GM06990 (cell line): ENCODE measurements around the gene ADGRA1.

Experiments used
- DNase-seq: peaks from one replicate; pipeline ENCODE4 v3.0.0-alpha.2; 2011; ENCODE audit not compliant: insufficient read length; ENCODE audit errors: extremely low read depth
- H3K27me3 ChIP-seq: replicated peaks from 2 replicates; pipeline ENCODE4 v1.6.0; 2011; ENCODE audit warnings: low read length; ENCODE audit not compliant: control insufficient read depth, insufficient read depth
- H3K36me3 ChIP-seq: 2 replicates; pipeline ENCODE4 v1.5.1; 2011; ENCODE audit warnings: low read length; ENCODE audit not compliant: control insufficient read depth, insufficient read depth
- H3K4me3 ChIP-seq: replicated peaks from 2 replicates; pipeline ENCODE4 v1.5.1; 2011; ENCODE audit warnings: low read depth, mild to moderate bottlenecking, control low read depth, low read length
- TF ChIP-seq, protein P1 (sequence below): IDR thresholded peaks from 2 replicates; pipeline ENCODE4 v1.5.1; 2011; ENCODE audit warnings: low read length, control low read depth, mild to moderate bottlenecking, inconsistent platforms; ENCODE audit not compliant: insufficient read depth, poor library complexity, severe bottlenecking

Gene ADGRA1

DNA sequence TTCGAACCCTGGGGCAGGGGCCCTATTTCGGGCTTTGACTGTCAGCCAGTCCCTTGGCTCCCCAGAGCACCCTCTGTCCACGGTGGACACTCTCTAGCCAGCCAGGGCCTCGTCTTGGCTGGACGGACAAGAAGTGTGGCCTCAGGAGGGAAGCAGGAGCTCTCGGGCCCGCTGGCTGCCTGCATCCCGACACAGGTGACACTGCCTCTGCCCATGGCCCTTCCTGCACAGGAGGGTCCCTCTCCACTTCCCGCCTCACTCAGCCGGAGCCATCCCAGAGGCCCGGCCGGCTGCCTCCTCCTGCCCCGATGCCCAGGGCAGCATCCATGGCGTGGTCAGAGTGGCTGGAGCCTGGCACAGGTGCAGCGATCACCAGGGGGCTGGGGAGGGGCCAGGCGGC is 7.9 kb downstream of the ADGRA1 start:
- Histone ChIP-seq H3K27me3 (no peaks in the 10 kb centered on the region; the same call in 1 of the 2 replicates), H3K4me3 (no peak overlapping the region), H3K36me3 (no peaks in the 10 kb centered on the region)
- TF ChIP-seq, protein P1, sequence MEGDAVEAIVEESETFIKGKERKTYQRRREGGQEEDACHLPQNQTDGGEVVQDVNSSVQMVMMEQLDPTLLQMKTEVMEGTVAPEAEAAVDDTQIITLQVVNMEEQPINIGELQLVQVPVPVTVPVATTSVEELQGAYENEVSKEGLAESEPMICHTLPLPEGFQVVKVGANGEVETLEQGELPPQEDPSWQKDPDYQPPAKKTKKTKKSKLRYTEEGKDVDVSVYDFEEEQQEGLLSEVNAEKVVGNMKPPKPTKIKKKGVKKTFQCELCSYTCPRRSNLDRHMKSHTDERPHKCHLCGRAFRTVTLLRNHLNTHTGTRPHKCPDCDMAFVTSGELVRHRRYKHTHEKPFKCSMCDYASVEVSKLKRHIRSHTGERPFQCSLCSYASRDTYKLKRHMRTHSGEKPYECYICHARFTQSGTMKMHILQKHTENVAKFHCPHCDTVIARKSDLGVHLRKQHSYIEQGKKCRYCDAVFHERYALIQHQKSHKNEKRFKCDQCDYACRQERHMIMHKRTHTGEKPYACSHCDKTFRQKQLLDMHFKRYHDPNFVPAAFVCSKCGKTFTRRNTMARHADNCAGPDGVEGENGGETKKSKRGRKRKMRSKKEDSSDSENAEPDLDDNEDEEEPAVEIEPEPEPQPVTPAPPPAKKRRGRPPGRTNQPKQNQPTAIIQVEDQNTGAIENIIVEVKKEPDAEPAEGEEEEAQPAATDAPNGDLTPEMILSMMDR = no peak
- no peak for DNase-seq

DNA sequence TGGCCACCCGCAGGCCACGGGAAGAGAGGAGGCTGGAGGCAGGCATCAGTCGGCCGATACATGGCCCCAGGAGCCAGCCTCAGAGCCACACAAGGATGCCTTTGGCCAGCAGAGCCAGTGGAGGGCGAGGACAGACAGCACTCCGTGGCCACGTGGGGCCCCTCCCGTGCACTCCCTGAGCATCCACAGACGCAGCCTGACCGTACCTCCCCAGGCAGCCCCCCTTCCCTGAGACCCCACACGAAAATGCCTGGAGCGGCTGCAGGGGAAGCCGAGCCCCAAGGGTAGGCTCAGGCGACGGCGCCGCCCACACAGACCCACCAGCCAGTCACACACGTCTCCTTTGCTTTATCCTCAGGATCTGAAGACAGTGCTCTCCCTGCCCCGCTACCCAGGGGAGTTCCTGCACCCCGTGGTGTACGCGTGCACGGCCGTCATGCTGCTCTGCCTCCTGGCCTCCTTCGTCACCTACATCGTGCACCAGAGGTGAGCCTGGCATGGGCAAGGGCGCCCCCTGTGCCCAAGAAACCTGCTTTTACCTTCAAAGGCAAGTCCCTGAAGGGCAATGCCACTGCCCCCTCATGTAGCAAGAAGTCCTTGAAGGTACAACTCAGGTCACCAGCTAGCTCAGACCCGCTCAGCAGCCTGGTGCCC is 9.0 kb downstream of the ADGRA1 start:
- H3K4me3 ChIP-seq = no peak overlapping the region
- no peak for DNase-seq
- H3K36me3 ChIP-seq = no peaks in the 10 kb centered on the region
- H3K27me3 ChIP-seq = no peaks in the 10 kb centered on the region; the same call in 1 of the 2 replicates
- TF ChIP-seq, protein P1 = no peak

DNA sequence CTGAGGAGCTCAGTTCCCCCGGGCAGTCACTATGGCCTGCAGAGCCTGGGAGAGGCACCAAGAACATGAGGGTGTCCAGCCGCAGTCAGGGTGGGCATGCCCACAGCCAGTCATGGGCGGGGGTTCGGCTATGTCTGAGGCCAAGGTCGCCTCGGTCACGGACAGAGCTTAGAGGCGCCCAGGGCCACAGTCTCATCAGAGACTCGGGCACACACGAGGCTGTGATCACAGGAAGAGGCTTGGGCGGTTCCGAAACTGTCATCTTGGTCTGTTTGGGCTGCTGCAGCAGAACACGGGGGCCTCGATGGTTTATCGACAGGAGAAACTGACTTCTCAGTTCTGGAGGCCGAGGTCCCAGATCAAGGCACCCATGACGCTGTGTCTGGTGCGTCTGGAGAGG is 9.7 kb downstream of the ADGRA1 start:
- Histone ChIP-seq H3K4me3 (no peak overlapping the region), H3K36me3 (no peaks in the 10 kb centered on the region), H3K27me3 (no peaks in the 10 kb centered on the region; the same call in 1 of the 2 replicates)
- TF ChIP-seq, protein P1 = no peak
- no peak for DNase-seq

DNA sequence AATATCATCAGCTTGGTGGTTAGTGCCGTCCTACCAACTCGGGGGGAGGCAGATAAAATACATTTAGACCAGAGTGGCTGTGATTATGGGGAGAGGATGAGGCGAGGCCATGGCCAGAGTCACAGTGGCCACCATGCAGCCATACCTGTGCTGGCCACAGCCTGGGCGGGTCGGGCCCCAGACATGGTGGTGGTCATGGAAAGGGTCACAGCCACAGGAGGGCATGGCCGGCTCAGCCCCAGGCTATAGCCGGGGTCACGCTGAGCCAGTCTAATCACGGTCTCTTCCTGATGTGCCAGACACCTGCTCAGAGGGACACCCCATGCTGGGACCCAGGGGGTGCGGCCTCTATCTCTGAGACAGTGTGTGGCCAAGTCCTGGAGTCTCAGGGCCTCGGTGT is 10.2 kb downstream of the ADGRA1 start:
- TF ChIP-seq, protein P1 = no peak
- H3K36me3 ChIP-seq = no peaks in the 10 kb centered on the region
- no peak overlapping the region for H3K4me3 ChIP-seq
- H3K27me3 ChIP-seq = no peaks in the 10 kb centered on the region; the same call in 1 of the 2 replicates
- DNase-seq = no peak

DNA sequence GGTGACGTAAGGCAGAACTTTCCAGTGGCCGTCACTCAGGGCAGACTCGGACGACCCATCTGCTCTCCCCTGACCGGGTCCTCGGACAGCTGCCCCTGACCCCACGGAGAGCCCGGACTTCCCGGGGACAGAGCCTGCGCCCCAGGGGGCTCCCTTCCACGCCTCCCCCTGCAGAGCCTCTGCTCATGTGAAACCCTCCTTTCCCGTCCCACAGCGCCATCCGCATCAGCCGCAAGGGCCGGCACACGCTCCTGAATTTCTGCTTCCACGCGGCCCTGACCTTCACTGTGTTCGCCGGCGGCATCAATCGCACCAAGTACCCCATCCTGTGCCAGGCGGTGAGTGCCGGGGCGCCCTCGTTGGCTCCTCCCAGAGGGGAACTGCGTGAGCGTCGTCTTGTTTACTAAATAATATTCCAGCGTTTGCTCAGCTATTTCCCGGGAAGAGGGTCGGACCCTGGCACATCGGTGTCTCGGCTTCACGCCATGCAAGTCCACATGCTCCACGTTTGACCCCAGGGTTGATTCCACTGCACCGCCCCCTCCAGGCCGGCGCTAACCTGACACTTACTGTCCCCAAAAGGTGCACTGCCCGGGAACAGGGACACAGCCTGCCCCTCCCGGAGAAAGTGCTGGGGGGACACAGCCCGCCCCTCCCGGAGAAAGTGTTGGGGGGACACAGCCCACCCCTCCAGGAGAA is 10.9 kb downstream of the ADGRA1 start:
- no peaks in the 10 kb centered on the region for H3K36me3 ChIP-seq
- H3K4me3 ChIP-seq = no peak overlapping the region
- H3K27me3 ChIP-seq = no peaks in the 10 kb centered on the region; the same call in 1 of the 2 replicates
- TF ChIP-seq, protein P1 = no peak
- DNase-seq = no peak

DNA sequence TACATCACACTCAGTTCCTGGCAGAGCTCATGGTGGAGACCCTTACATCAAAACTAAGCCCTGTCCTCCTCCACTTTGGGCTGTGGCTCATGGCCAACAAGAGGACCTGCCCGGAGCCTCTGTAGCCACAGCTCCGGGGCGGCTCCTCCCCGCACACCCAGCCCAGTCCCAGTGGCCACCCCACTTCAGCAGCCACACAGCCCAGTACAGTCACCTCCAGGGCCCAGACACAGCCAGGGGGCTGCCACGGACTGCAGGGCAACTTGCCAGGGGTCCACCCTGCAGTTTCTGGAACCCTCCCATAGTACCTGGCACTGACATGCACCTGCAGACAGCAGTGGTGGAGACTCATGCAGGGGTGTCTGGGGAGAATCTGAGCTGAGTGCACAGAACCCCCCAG is 11.8 kb downstream of the ADGRA1 start:
- TF ChIP-seq, protein P1 = no peak
- no peak for DNase-seq
- H3K36me3 ChIP-seq = no peaks in the 10 kb centered on the region
- H3K4me3 ChIP-seq = no peak overlapping the region
- H3K27me3 ChIP-seq = no peaks in the 10 kb centered on the region; the same call in 1 of the 2 replicates
